Hematopoietic multipotent progenitor cell treated with erythropoietin and hydrocortisone succinate and interleukin-3 and kit ligand, for 4 days (in vitro differentiated cells): Measurements from ENCODE around the gene LRRC3.
"Not testable (repeated sequence)": the region's sequence is repeated elsewhere in the genome, so short reads cannot be mapped to it uniquely, and the experiment has no call there.

Source experiments
- DNase-seq: peaks from one replicate; pipeline ENCODE4 v3.0.0-alpha.2; 2015

The LRRC3 gene, protein sequence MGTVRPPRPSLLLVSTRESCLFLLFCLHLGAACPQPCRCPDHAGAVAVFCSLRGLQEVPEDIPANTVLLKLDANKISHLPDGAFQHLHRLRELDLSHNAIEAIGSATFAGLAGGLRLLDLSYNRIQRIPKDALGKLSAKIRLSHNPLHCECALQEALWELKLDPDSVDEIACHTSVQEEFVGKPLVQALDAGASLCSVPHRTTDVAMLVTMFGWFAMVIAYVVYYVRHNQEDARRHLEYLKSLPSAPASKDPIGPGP

DNA sequence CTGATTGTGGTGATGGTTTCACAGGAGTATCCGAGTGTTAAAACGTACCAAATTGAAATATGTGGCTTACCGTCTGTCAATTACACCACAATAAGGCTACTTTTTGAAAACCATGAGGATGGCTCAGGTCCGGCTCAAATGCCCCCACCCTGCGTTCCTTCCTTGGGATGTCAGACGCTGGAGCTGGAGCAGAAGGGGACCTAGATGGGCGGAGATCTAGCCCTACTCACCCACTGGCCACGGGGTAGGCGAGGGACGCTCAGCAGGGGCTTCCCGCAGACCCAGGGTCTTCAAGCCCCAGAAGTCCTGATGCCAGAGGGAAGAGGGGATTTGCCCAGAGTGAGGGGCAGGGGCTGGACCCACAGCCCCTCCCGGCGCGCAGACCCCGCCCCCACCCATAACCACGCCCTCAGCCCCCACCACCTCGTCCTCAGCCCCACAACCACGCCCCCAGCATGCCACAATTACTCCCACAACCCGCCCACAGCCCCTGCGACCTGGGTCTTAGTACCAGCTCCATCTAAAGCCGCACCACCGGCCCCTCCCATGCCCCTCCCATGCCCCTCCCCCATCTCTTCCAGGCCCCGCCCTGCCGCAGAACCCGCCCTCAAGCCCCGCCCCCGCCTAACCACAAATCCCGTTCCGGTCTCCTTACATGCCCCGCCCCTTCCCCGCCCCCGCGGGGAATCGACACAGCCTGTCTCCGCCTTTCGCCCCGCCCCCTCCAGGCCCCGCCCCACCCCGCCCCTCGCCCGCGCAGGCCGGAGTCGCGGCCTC is at the start of gene LRRC3:
LRRC3 (plus strand) TSS at position 764 of the 777 bp plus-strand sequence. CDS start 1,135 bp downstream, outside the sequence.
- DNase-seq, result peak; percentile 95

DNA sequence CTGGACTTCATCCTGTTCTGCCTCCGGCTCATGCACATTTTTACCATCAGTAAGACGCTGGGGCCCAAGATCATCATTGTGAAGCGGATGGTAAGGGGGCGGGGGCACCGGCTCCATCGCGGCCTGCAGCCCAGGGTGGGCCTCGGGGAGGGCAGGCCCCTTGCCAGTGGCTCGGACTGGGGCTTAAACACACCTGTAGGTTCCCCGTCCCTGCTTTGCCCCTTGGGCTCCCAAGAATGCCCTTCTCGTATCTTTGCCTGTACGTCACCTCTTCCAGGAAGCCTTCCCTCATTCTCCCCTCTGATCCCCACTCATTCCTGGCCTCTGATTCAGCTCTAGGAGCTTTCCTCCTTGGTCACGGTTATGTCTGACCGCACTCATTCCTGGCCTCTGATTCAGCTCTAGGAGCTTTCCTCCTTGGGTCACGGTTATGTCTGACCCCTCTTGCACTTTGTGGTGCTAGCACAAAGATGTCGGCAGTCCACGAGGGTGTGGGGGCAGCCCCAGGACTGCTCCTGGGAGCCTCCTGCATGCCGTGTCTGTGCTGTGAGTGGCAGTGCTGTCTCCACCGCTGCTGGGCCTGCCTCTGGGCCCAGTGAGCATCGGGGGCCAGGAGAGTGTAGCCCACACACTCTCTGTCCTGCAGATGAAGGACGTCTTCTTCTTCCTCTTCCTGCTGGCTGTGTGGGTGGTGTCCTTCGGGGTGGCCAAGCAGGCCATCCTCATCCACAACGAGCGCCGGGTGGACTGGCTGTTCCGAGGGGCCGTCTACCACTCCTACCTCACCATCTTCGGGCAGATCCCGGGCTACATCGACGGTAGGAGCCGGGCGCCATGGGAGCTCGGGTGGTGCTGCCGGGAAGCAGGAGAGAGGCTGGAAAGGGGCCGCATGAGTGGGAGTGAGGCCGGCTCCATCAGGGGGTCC is 49.1 kb upstream of the LRRC3 start:
- no peak for DNase-seq

DNA sequence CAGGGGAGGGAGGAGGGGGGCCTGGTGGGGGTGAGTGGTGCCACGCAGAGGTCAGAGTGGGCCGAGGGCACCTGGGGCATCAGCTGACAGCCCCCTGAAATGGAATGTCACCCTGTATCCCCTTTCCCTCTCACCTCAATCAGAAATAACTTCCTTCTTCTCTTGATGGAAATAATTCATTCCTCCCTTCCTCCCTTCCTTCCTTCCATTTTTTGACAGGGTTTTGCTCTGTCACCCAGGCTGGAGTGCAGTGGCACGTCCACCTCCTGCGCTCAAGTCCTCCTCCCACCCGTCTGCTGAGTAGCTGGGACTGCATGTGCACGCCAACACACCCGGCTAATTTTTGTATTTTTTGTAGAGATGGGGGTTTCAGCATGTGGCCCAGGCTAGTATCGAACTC is 48.4 kb upstream of the LRRC3 start:
- no peak for DNase-seq

- DNase-seq, result no peak
Measured at GRCh38 chr21:44407493-44407892, 47.8 kb upstream of the LRRC3 start.

- DNase-seq, result no peak
Measured at GRCh38 chr21:44408226-44408625, 47.1 kb upstream of the LRRC3 start.

- DNase-seq, result no peak
Measured at GRCh38 chr21:44413566-44414290, 41.6 kb upstream of the LRRC3 start.

GRCh38 chr21:44414291-44415072 is 40.8 kb upstream of the LRRC3 start:
- no peak for DNase-seq

GRCh38 chr21:44415073-44416025 is 40.0 kb upstream of the LRRC3 start:
- DNase-seq, result no peak

DNA sequence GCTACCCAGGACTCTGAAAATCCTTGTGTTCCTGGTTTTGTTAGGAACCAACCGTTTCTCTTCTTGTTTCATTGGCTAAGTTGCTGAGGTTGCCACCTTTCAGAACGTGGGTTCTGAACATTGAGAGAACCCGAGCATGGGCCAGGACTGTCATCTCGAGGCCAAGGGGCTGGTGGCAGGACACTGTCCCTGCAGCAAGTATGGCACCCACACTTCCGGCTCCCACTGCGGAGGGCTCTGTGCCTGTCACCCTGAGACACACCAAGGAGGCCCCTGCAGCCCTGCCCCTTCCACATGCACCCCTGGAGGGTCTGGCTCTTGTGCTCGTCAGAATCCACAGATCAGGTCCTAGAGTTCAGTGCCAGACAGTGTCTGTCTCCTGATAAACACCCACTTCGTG is 39.1 kb upstream of the LRRC3 start:
- DNase-seq, result no peak

DNA sequence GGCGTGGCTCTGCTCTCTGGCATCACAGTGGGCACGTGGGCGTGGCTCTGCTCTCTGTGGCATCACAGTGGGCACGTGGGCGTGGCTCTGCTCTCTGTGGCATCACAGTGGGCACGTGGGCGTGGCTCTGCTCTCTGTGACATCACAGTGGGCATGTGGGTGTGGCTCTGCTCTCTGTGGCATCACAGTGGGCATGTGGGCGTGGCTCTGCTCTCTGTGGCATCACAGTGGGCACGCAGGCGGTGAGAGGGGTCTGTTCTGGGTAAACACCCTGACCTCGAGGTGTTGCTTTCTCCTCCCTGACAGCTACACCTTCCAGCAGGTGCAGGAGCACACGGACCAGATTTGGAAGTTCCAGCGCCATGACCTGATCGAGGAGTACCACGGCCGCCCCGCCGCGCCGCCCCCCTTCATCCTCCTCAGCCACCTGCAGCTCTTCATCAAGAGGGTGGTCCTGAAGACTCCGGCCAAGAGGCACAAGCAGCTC is 37.6 kb upstream of the LRRC3 start:
- not testable (repeated sequence) for DNase-seq

GRCh38 chr21:44418108-44418875 is 37.0 kb upstream of the LRRC3 start:
- no peak for DNase-seq

GRCh38 chr21:44418876-44419230 is 36.5 kb upstream of the LRRC3 start:
- DNase-seq, result no peak

GRCh38 chr21:44419679-44420078 is 35.6 kb upstream of the LRRC3 start:
- no peak for DNase-seq

DNA sequence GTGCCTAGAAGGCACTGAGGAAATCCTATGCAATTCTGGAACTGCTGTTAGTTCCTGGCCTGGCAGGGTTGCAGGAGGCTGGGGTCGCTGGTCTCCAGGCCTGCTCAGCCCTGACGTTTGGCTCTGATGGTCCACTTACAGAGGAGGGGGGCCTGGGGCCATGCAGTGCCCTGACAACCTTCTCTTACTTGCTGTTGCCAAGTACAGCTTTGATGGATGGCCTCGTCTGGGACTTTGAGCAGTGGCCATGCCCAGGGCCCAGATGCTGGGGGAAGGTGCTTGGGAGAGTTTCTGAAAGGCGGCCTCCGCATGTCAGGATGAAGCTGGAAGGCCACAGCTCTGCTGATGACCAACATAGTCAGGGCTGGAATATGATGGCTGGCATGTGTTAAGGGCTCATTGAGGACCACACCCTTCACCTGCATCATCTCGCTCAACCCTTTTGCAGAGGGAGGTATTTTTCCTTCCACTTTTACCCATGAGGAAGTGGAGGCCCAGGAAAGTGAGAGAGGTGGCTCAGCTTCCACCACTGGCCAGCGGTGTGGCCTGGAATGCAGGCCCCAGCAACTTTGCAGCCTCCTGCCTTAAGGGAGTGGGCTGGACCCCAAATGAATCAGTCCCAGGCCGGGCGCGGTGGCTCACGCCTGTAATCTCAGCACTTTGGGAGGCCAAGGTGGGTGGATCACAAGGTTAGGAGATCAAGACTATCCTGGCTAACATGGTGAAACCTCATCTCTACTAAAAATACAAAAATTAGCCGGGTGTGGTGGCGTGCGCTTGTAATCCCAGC is 34.7 kb upstream of the LRRC3 start:
- DNase-seq, result no peak

DNA sequence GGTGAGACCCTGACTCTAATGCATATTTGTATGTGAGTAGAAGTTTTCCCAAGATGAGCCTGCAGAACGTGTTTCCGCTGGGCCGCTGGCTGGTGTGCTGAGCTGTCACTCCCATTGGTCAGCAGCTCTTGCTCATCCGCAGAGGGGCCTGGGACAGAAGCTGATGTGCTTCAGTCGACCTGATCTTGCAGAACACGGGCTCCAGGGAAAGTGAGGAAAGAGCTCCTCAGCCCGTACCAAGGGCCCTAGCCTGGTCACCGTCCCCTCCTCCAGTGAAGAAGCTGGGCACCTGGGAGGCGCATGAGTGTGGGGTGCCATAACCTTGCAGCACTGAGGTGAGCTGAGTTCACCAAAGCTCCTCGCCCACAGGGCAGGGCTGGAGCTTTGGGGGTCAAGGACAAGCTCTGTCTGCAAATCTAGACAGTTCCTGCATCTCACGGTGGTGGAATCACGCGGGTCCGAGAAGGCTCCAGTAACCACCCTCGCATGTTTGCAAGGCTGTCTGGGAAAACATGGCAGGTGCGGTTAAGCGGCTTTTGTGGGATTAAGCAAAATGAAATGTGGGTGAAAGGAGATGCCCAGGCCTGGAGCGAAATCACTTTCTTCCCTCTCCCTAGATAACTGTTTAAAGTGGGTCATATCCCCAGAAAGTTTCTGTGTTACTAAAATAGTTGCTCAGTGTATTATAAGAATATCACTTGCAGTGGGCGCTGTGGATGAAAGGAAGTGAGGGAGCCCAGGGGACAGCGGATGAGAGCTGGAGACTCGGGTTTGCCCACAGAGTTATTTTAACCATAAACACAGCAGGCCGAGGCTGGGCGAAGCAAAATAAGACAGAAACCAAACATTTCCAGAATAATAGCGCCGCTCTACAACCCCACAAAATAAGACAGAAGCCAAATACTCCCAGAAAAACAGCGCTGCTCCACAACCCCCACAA is 33.1 kb upstream of the LRRC3 start:
- DNase-seq, result no peak

- no peak for DNase-seq
Measured at GRCh38 chr21:44423312-44423821, 31.9 kb upstream of the LRRC3 start.

GRCh38 chr21:44423941-44424607 is 31.2 kb upstream of the LRRC3 start:
- DNase-seq, result no peak
